Astrocyte of the spinal cord (primary cell): ENCODE data around the gene SYT14.

Source experiments
- DNase-seq: peaks from one replicate; pipeline ENCODE4 v3.0.0; 2011; ENCODE audit warnings: low read depth, low spot score
- H3K4me3 ChIP-seq: 2 replicates; pipeline ENCODE4 v1.5.1; 2011; ENCODE audit warnings: low read depth, mild to moderate bottlenecking, low read length, moderate library complexity
- CTCF ChIP-seq: IDR thresholded peaks from 2 replicates; pipeline ENCODE4 v1.5.1; 2012; ENCODE audit warnings: low read depth, mild to moderate bottlenecking, low read length, inconsistent platforms
- in situ Hi-C: cut with HindIII; loops from 2 replicates; pipeline ENCODE4 v1.10.0; 2017; ENCODE audit warnings: low sequenced_read_pairs

Gene SYT14

GRCh38 chr1:210124736-210125135, 186.7 kb downstream of the SYT14 start:
- TF ChIP-seq CTCF: no peak
- in situ Hi-C loops: no loop called here
- no peak overlapping the region for H3K4me3 ChIP-seq
- DNase-seq: peak; percentile 45

GRCh38 chr1:210125143-210125542, 187.1 kb downstream of the SYT14 start:
- no peak for DNase-seq
- in situ Hi-C loops: no loop called here
- no peak for TF ChIP-seq CTCF
- no peak overlapping the region for H3K4me3 ChIP-seq

GRCh38 chr1:210129092-210129491, 191.1 kb downstream of the SYT14 start:
- TF ChIP-seq CTCF: no peak
- in situ Hi-C loops: no loop called here
- DNase-seq: no peak
- no peak overlapping the region for H3K4me3 ChIP-seq

GRCh38 chr1:210129759-210130158, 191.7 kb downstream of the SYT14 start:
- DNase-seq: no peak
- TF ChIP-seq CTCF: no peak
- no peak overlapping the region for H3K4me3 ChIP-seq
- in situ Hi-C loops: no loop called here

- DNase-seq: peak; percentile 48
- no peak overlapping the region for H3K4me3 ChIP-seq
- no peak for TF ChIP-seq CTCF
- in situ Hi-C loops: no loop called here
Observed at GRCh38 chr1:210132582-210132981, 194.6 kb downstream of the SYT14 start.

- in situ Hi-C loops: no loop called here
- no peak overlapping the region for H3K4me3 ChIP-seq
- peak; percentile 89 for DNase-seq
- peak; percentile 52 for TF ChIP-seq CTCF
Observed at GRCh38 chr1:210143465-210144062, 205.5 kb downstream of the SYT14 start.
